C4-2B (cell line): Measurements from ENCODE around the gene KCNK5.

Experiments used
- CTCF ChIP-seq: fragments of 450-650 bp; conservative IDR thresholded peaks from 2 replicates; pipeline ENCODE4 v1.5.1; 2017; ENCODE audit warnings: mild to moderate bottlenecking
- ZFX ChIP-seq: fragments of 450-650 bp; IDR thresholded peaks from 2 replicates; pipeline ENCODE4 v1.6.1; 2017

GRCh38 chr6:39214120-39214813 lies 15.0 kb downstream of the KCNK5 start:
- TF ChIP-seq CTCF (no peak), ZFX (no peak)
